ENCODE measurements around the gene MT1M. TPM values are rescaled to one million over a fixed set of nuclear protein-coding genes. Genes with fewer than 3 reads are reported as not detected.

Gene MT1M
- total and polyA plus RNA-seq, 2 of the 8 experiments (the other 6 are each of a cell fraction or from before 2014, with no cell fraction given) = 2.1 TPM; not detected in 1

DNA sequence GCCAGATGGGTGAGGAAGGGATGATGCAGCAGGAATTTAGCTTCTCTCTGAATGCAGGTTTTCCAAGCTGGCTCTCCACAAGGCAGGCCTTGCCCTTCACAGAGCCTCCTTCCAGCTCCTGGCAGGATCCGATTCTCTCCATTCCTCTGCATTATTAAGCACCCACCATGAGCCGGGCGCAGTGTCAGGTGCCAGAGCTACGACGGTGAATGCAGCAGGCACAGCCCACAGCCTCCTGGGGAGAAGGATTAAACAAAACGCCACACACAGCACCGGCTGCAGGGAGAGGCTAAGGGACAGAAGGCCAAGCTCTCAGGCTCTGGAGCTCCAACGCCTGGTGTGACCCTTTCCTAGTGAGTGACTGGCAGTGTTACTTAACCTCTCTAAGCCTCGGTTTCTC lies 31.1 kb upstream of the MT1M start:
- no peak overlapping the region for H4K5ac ChIP-seq (ENCODE audit: insufficient read length, low read depth, low read length)
- no peak overlapping the region for H3K27ac ChIP-seq (ENCODE audit: low read depth, low read length)
- no peak overlapping the region for H2BK120ac ChIP-seq (replicated peaks; ENCODE audit: low read depth, low read length)
- no peaks in the 10 kb centered on the region for H3K79me2 ChIP-seq (ENCODE audit: control insufficient read depth in 1 of 2, insufficient read depth in 2 of 2, low read length in 2 of 2)
- H3K27me3 ChIP-seq (replicated peaks in 1 of 4; ENCODE audit: control insufficient read depth in 3 of 4, extremely low read depth in 1 of 4, insufficient read depth in 3 of 4, low read length in 3 of 4) = peaks cover 0 to 9% (median 0%) of the 10 kb centered on the region in 4 experiments; a peak in 1 of 7 replicates
- H2AK5ac ChIP-seq (ENCODE audit: low read depth, low read length) = no peak overlapping the region
- H4K91ac ChIP-seq (replicated peaks; ENCODE audit: insufficient read length, low read length) = no peak overlapping the region
- H2BK15ac ChIP-seq (ENCODE audit: low read length) = no peak overlapping the region
- peaks cover 0 to 2% of the 10 kb centered on the region in 2 experiments for H4K20me1 ChIP-seq (replicated peaks in 1 of 2; ENCODE audit: control insufficient read depth in 1 of 2, insufficient read depth in 2 of 2, low read length in 2 of 2)
- no peak overlapping the region for H2BK5ac ChIP-seq (ENCODE audit: low read depth, low read length)
- no peaks in the 10 kb centered on the region for H3K4me1 ChIP-seq (replicated peaks in 1 of 4; ENCODE audit: control insufficient read depth in 3 of 4, insufficient read depth in 4 of 4, low read length in 3 of 4)
- H3K9me3 ChIP-seq (ENCODE audit: insufficient read depth in 2 of 2, low read depth in 1 of 2, low read length in 1 of 2) = no peaks in the 10 kb centered on the region
- TF ChIP-seq RNF2 (IDR thresholded peaks at IDR 0.05; ENCODE audit: borderline replicate concordance, low read depth, low read length, missing control alignments, poor library complexity, severe bottlenecking) (no peak), CTBP2 (IDR thresholded peaks at IDR 0.05; ENCODE audit: borderline replicate concordance, insufficient read depth, insufficient read length, low read length) (no peak), RBBP5 (IDR thresholded peaks at IDR 0.05; ENCODE audit: borderline replicate concordance, low read depth, low read length) (no peak), HDAC2 (IDR thresholded peaks at IDR 0.05; ENCODE audit: borderline replicate concordance in 1 of 2, low read depth in 2 of 2, low read length in 2 of 2) (no peak), TEAD4 (IDR thresholded peaks at IDR 0.05; ENCODE audit: low read depth, low read length) (no peak), KDM5A (IDR thresholded peaks at IDR 0.05; ENCODE audit: low read length) (no peak), POLR2AphosphoS5 (IDR thresholded peaks at IDR 0.05; ENCODE audit: low read depth, low read length) (no peak), SIX5 (IDR thresholded peaks at IDR 0.05; ENCODE audit: low read depth, low read length) (no peak)
- TF ChIP-seq, protein P1, sequence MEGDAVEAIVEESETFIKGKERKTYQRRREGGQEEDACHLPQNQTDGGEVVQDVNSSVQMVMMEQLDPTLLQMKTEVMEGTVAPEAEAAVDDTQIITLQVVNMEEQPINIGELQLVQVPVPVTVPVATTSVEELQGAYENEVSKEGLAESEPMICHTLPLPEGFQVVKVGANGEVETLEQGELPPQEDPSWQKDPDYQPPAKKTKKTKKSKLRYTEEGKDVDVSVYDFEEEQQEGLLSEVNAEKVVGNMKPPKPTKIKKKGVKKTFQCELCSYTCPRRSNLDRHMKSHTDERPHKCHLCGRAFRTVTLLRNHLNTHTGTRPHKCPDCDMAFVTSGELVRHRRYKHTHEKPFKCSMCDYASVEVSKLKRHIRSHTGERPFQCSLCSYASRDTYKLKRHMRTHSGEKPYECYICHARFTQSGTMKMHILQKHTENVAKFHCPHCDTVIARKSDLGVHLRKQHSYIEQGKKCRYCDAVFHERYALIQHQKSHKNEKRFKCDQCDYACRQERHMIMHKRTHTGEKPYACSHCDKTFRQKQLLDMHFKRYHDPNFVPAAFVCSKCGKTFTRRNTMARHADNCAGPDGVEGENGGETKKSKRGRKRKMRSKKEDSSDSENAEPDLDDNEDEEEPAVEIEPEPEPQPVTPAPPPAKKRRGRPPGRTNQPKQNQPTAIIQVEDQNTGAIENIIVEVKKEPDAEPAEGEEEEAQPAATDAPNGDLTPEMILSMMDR (IDR thresholded peaks at IDR 0.05; ENCODE audit: control extremely low read depth in 1 of 3, insufficient read depth in 1 of 3, low read depth in 1 of 3, low read length in 3 of 3) = no peak
- H3K18ac ChIP-seq (ENCODE audit: extremely low read depth, low read length) = no peak overlapping the region
- no peaks in the 10 kb centered on the region for H3K79me1 ChIP-seq (ENCODE audit: low read depth, low read length)
- DNase-seq (ENCODE audit: low read depth in 1 of 2, low spot score in 2 of 2) (no peak), FAIRE-seq (no peak)
- no peak overlapping the region for H3K4ac ChIP-seq (replicated peaks; ENCODE audit: insufficient read length, low read depth, low read length)
- H4K8ac ChIP-seq (ENCODE audit: extremely low read depth, insufficient read depth, low read length) = no peak overlapping the region
- H3K4me3 ChIP-seq (ENCODE audit: extremely low read depth in 1 of 4, insufficient read depth in 2 of 4, low read depth in 3 of 4, low read length in 4 of 4) = no peak overlapping the region
- no peak overlapping the region for H3K4me2 ChIP-seq (ENCODE audit: insufficient read depth in 1 of 2, low read depth in 2 of 2, low read length in 2 of 2)
- H3K23ac ChIP-seq (ENCODE audit: insufficient read length) = no peak overlapping the region
- H3K9ac ChIP-seq (replicated peaks in 1 of 4; ENCODE audit: extremely low read depth in 1 of 4, low read depth in 3 of 4, low read length in 3 of 4) = no peak overlapping the region
- H3K23me2 ChIP-seq (ENCODE audit: low read depth, low read length) = no peaks in the 10 kb centered on the region
- no peak overlapping the region for H2BK12ac ChIP-seq (ENCODE audit: low read depth, low read length)
- no peak overlapping the region for H3K56ac ChIP-seq (replicated peaks; ENCODE audit: insufficient read length, low read depth, low read length)
- ChIA-PET CTCF (ENCODE audit: partially characterized antibody) (interaction anchor here (0.6 to 9.2 kb wide), 35 partner anchors 10 to 346 kb away, joined by 3 to 85 read pairs (median 6); partner anchors contain the start of genes MT1A, MT1G and MT3), POLR2A (ENCODE audit: partially characterized antibody) (no interaction called here)
- no peak overlapping the region for H3K14ac ChIP-seq (ENCODE audit: insufficient read length)
- no peak overlapping the region for H2BK20ac ChIP-seq (ENCODE audit: low read length)
- WGBS, 2 experiments (ENCODE audit: extremely low coverage in 1 of 2, insufficient coverage in 1 of 2, insufficient read length in 1 of 2, insufficient replicate concordance in 2 of 2, low coverage in 1 of 2, low lambda C conversion rate in 2 of 2, missing lambda C conversion rate in 1 of 2) = 76% methylated on average over 9 of the region's 9 CpGs; no CpG with 5 or more reads in 1 of the 2 experiments
- H2AFZ ChIP-seq (ENCODE audit: low read length) = no peak overlapping the region
- no peaks in the 10 kb centered on the region for H3K36me3 ChIP-seq (ENCODE audit: control insufficient read depth in 2 of 4, insufficient read depth in 4 of 4, low read length in 3 of 4)

Measured in H1 (cell line).